ENCODE measurements around the gene CHPT1. TPM values are rescaled to one million over a fixed set of nuclear protein-coding genes. Genes with fewer than 3 reads are reported as not detected.
A peak's percentile ranks its signal among the peaks of the same experiment; 100 is the strongest.

The CHPT1 gene
- total and polyA plus RNA-seq, 2 of the 13 experiments (the other 11 are each of a cell fraction or from before 2014, with no cell fraction given): 117 to 178 TPM

DNA sequence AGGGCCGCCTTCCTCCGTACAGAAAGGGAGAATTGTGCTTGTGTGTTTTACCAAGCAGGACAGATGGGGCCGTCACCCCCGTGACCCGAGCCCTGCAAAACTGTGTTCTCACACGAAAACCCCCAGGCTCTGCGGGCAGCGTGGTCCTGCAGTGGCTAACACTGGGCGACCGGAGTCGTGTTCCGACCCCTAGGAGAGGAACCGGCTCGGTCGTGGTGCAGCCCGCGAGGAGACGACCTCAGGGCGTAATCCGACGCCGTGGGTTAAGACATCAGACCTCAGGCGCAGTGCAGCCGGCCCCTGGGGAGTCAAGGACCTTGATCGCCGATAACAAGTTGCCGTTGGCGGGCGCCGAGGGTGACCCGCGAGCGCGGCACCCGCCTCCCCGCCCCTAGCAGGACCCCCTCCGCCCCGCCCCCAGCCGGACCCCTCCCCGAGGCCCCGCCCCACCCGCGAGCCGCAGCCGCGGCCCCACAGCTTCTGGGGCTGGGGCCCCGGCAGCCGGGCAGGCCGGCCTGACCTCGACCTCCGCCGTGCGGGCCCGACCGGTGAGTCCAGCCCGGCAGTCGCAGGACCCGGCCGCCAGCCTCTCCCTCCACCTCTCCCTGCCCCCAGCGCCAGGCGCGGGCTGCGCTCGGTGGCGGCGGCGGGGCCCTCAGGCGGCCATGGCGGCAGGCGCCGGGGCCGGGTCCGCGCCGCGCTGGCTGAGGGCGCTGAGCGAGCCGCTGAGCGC, at the start of gene CHPT1 (continued):
- no peak for TF ChIP-seq ZNF879 (CRISPR knock-in tag; IDR thresholded peaks at IDR 0.05)
- 0 out of 2 replicates have a peak, but pooled peaks have one; percentile 61 for TF ChIP-seq ZC3H13 (CRISPR knock-in tag; IDR thresholded peaks at IDR 0.05)
- TF ChIP-seq ZNF558 (CRISPR knock-in tag; IDR thresholded peaks at IDR 0.05; ENCODE audit: borderline replicate concordance): no peak
- TF ChIP-seq ZNF788 (CRISPR knock-in tag; IDR thresholded peaks at IDR 0.05; ENCODE audit: borderline replicate concordance): no peak
- TF ChIP-seq ZFP62 (CRISPR knock-in tag; IDR thresholded peaks at IDR 0.05): no peak
- TF ChIP-seq DNMT3B (CRISPR knock-in tag; conservative IDR thresholded peaks at IDR 0.05): no peak
- TF ChIP-seq ZNF546 (CRISPR knock-in tag; conservative IDR thresholded peaks at IDR 0.05): no peak; the same call in 1 of the 2 replicates
- no peak for TF ChIP-seq STAT5B (CRISPR knock-in tag; IDR thresholded peaks at IDR 0.05)
- no peak for TF ChIP-seq ZNF496 (CRISPR knock-in tag; IDR thresholded peaks at IDR 0.05; ENCODE audit: insufficient replicate concordance)
- no peak for TF ChIP-seq ZBTB39 (CRISPR knock-in tag; IDR thresholded peaks at IDR 0.05)
- no peak for TF ChIP-seq NR2F2 (IDR thresholded peaks at IDR 0.05; ENCODE audit: borderline replicate concordance, low read depth)
- peak; percentile 80; the same call in 1 of the 2 replicates for TF ChIP-seq NKX3-1 (CRISPR knock-in tag; IDR thresholded peaks at IDR 0.05)
- no peak for TF ChIP-seq SSRP1 (CRISPR knock-in tag; IDR thresholded peaks at IDR 0.05)
- no peak for TF ChIP-seq REXO4 (CRISPR knock-in tag; IDR thresholded peaks at IDR 0.05; ENCODE audit: borderline replicate concordance)
- TF ChIP-seq ZBTB7B (CRISPR knock-in tag; IDR thresholded peaks at IDR 0.05): peak; percentile 49
- TF ChIP-seq MATR3 (CRISPR knock-in tag; IDR thresholded peaks at IDR 0.05): no peak
- no peak for TF ChIP-seq FOXK2 (IDR thresholded peaks at IDR 0.05)
- TF ChIP-seq FOSL2 (CRISPR knock-in tag; IDR thresholded peaks at IDR 0.05): peak; percentile 51; the same call in 1 of the 2 replicates
- TF ChIP-seq ZGPAT (CRISPR knock-in tag; IDR thresholded peaks at IDR 0.05): peak; percentile 54; the same call in 1 of the 2 replicates
- TF ChIP-seq, protein P1, sequence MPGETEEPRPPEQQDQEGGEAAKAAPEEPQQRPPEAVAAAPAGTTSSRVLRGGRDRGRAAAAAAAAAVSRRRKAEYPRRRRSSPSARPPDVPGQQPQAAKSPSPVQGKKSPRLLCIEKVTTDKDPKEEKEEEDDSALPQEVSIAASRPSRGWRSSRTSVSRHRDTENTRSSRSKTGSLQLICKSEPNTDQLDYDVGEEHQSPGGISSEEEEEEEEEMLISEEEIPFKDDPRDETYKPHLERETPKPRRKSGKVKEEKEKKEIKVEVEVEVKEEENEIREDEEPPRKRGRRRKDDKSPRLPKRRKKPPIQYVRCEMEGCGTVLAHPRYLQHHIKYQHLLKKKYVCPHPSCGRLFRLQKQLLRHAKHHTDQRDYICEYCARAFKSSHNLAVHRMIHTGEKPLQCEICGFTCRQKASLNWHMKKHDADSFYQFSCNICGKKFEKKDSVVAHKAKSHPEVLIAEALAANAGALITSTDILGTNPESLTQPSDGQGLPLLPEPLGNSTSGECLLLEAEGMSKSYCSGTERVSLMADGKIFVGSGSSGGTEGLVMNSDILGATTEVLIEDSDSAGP (CRISPR knock-in tag; IDR thresholded peaks at IDR 0.05; ENCODE audit: borderline replicate concordance): no peak; the same call in 1 of the 2 replicates
- TF ChIP-seq YEATS4 (CRISPR knock-in tag; IDR thresholded peaks at IDR 0.05; ENCODE audit: borderline replicate concordance): peak; percentile 56; the same call in 1 of the 2 replicates
- TF ChIP-seq NFYB (CRISPR knock-in tag; IDR thresholded peaks at IDR 0.05): no peak
- no peak for TF ChIP-seq ATF3 (CRISPR knock-in tag; IDR thresholded peaks at IDR 0.05)
- TF ChIP-seq ZNF746 (CRISPR knock-in tag; IDR thresholded peaks at IDR 0.05): no peak
- TF ChIP-seq NFE2L2 (IDR thresholded peaks at IDR 0.05; ENCODE audit: low read length): no peak
- TF ChIP-seq ZNF205 (CRISPR knock-in tag; IDR thresholded peaks at IDR 0.05): no peak
- TF ChIP-seq DNMT1 (CRISPR knock-in tag; IDR thresholded peaks at IDR 0.05): no peak
